Measurements from ENCODE around the gene GRAMD2B.

The GRAMD2B gene

GRCh38 chr5:126503602-126504104 is 80.4 kb downstream of the GRAMD2B start:
- Histone ChIP-seq H3K27ac (ENCODE audit: low read depth, low read length) (no peak overlapping the region), H3K9ac (ENCODE audit: low read length) (no peak overlapping the region), H3K9me3 (ENCODE audit: low read length) (no peaks in the 10 kb centered on the region), H3K36me3 (ENCODE audit: insufficient read depth, low read length) (no peaks in the 10 kb centered on the region), H3K27me3 (ENCODE audit: control insufficient read depth in 1 of 2, insufficient read depth in 2 of 2, low read length in 2 of 2) (no peaks in the 10 kb centered on the region), H3K4me3 (ENCODE audit: low read depth in 1 of 2, low read length in 2 of 2) (no peak overlapping the region), H3K4me1 (ENCODE audit: insufficient read depth, low read length) (no peaks in the 10 kb centered on the region)

GRCh38 chr5:126506079-126506478 is 82.9 kb downstream of the GRAMD2B start:
- no peak overlapping the region for H3K9ac ChIP-seq (ENCODE audit: low read length)
- no peaks in the 10 kb centered on the region for H3K9me3 ChIP-seq (ENCODE audit: low read length)
- H3K4me3 ChIP-seq (ENCODE audit: low read depth in 1 of 2, low read length in 2 of 2): no peak overlapping the region
- no peaks in the 10 kb centered on the region for H3K4me1 ChIP-seq (ENCODE audit: insufficient read depth, low read length)
- H3K27ac ChIP-seq (ENCODE audit: low read depth, low read length): no peak overlapping the region
- H3K27me3 ChIP-seq (ENCODE audit: control insufficient read depth in 1 of 2, insufficient read depth in 2 of 2, low read length in 2 of 2): no peaks in the 10 kb centered on the region
- H3K36me3 ChIP-seq (ENCODE audit: insufficient read depth, low read length): no peaks in the 10 kb centered on the region

GRCh38 chr5:126508251-126508961 is 85.2 kb downstream of the GRAMD2B start:
- no peaks in the 10 kb centered on the region for H3K4me1 ChIP-seq (ENCODE audit: insufficient read depth, low read length)
- peak overlapping the region; percentile 42 for H3K27ac ChIP-seq (ENCODE audit: low read depth, low read length)
- H3K4me3 ChIP-seq (ENCODE audit: low read depth in 1 of 2, low read length in 2 of 2): no peak overlapping the region
- no peak overlapping the region for H3K9ac ChIP-seq (ENCODE audit: low read length)
- H3K27me3 ChIP-seq (ENCODE audit: control insufficient read depth in 1 of 2, insufficient read depth in 2 of 2, low read length in 2 of 2): no peaks in the 10 kb centered on the region
- H3K9me3 ChIP-seq (ENCODE audit: low read length): no peaks in the 10 kb centered on the region
- no peaks in the 10 kb centered on the region for H3K36me3 ChIP-seq (ENCODE audit: insufficient read depth, low read length)

- H3K27me3 ChIP-seq (ENCODE audit: control insufficient read depth in 1 of 2, insufficient read depth in 2 of 2, low read length in 2 of 2): no peaks in the 10 kb centered on the region
- H3K4me1 ChIP-seq (ENCODE audit: insufficient read depth, low read length): no peaks in the 10 kb centered on the region
- H3K4me3 ChIP-seq (ENCODE audit: low read depth in 1 of 2, low read length in 2 of 2): no peak overlapping the region
- H3K9ac ChIP-seq (ENCODE audit: low read length): no peak overlapping the region
- no peak overlapping the region for H3K27ac ChIP-seq (ENCODE audit: low read depth, low read length)
- no peaks in the 10 kb centered on the region for H3K36me3 ChIP-seq (ENCODE audit: insufficient read depth, low read length)
- H3K9me3 ChIP-seq (ENCODE audit: low read length): no peaks in the 10 kb centered on the region
These were observed 85.7 kb downstream of the GRAMD2B start for GRCh38 chr5:126508962-126509279.

GRCh38 chr5:126509339-126509738 is 86.1 kb downstream of the GRAMD2B start:
- Histone ChIP-seq H3K9me3 (ENCODE audit: low read length) (no peaks in the 10 kb centered on the region), H3K27ac (ENCODE audit: low read depth, low read length) (no peak overlapping the region)

GRCh38 chr5:126511961-126512360 is 88.8 kb downstream of the GRAMD2B start:
- H3K4me3 ChIP-seq (ENCODE audit: low read depth in 1 of 2, low read length in 2 of 2): no peak overlapping the region
- H3K27me3 ChIP-seq (ENCODE audit: control insufficient read depth in 1 of 2, insufficient read depth in 2 of 2, low read length in 2 of 2): no peaks in the 10 kb centered on the region
- H3K9me3 ChIP-seq (ENCODE audit: low read length): no peaks in the 10 kb centered on the region
- no peaks in the 10 kb centered on the region for H3K36me3 ChIP-seq (ENCODE audit: insufficient read depth, low read length)
- H3K9ac ChIP-seq (ENCODE audit: low read length): no peak overlapping the region
- no peak overlapping the region for H3K27ac ChIP-seq (ENCODE audit: low read depth, low read length)
- H3K4me1 ChIP-seq (ENCODE audit: insufficient read depth, low read length): peaks cover 15% of the 10 kb centered on the region

More at GRCh38 chr5:126509339-126509738, 86.1 kb downstream of the GRAMD2B start:
- Histone ChIP-seq H3K4me1 (ENCODE audit: insufficient read depth, low read length) (peaks cover 3% of the 10 kb centered on the region), H3K36me3 (ENCODE audit: insufficient read depth, low read length) (no peaks in the 10 kb centered on the region), H3K9ac (ENCODE audit: low read length) (no peak overlapping the region), H3K4me3 (ENCODE audit: low read depth in 1 of 2, low read length in 2 of 2) (no peak overlapping the region), H3K27me3 (ENCODE audit: control insufficient read depth in 1 of 2, insufficient read depth in 2 of 2, low read length in 2 of 2) (no peaks in the 10 kb centered on the region)

- no peaks in the 10 kb centered on the region for H3K9me3 ChIP-seq (ENCODE audit: low read length)
- no peaks in the 10 kb centered on the region for H3K27me3 ChIP-seq (ENCODE audit: control insufficient read depth in 1 of 2, insufficient read depth in 2 of 2, low read length in 2 of 2)
- no peak overlapping the region for H3K27ac ChIP-seq (ENCODE audit: low read depth, low read length)
- H3K4me1 ChIP-seq (ENCODE audit: insufficient read depth, low read length): peaks cover 15% of the 10 kb centered on the region
- H3K4me3 ChIP-seq (ENCODE audit: low read depth in 1 of 2, low read length in 2 of 2): no peak overlapping the region
- no peaks in the 10 kb centered on the region for H3K36me3 ChIP-seq (ENCODE audit: insufficient read depth, low read length)
- H3K9ac ChIP-seq (ENCODE audit: low read length): no peak overlapping the region
These were observed 89.2 kb downstream of the GRAMD2B start for GRCh38 chr5:126512451-126512850.

- no peak overlapping the region for H3K27ac ChIP-seq (ENCODE audit: low read depth, low read length)
- H3K9me3 ChIP-seq (ENCODE audit: low read length): no peaks in the 10 kb centered on the region
- H3K4me1 ChIP-seq (ENCODE audit: insufficient read depth, low read length): peaks cover 15% of the 10 kb centered on the region
- H3K27me3 ChIP-seq (ENCODE audit: control insufficient read depth in 1 of 2, insufficient read depth in 2 of 2, low read length in 2 of 2): no peaks in the 10 kb centered on the region
- no peaks in the 10 kb centered on the region for H3K36me3 ChIP-seq (ENCODE audit: insufficient read depth, low read length)
- H3K4me3 ChIP-seq (ENCODE audit: low read depth in 1 of 2, low read length in 2 of 2): no peak overlapping the region
- H3K9ac ChIP-seq (ENCODE audit: low read length): no peak overlapping the region
These were observed 90.1 kb downstream of the GRAMD2B start for GRCh38 chr5:126513302-126513701.

- no peak overlapping the region for H3K4me3 ChIP-seq (ENCODE audit: low read depth in 1 of 2, low read length in 2 of 2)
- no peak overlapping the region for H3K27ac ChIP-seq (ENCODE audit: low read depth, low read length)
- no peaks in the 10 kb centered on the region for H3K36me3 ChIP-seq (ENCODE audit: insufficient read depth, low read length)
- H3K27me3 ChIP-seq (ENCODE audit: control insufficient read depth in 1 of 2, insufficient read depth in 2 of 2, low read length in 2 of 2): no peaks in the 10 kb centered on the region
- no peaks in the 10 kb centered on the region for H3K9me3 ChIP-seq (ENCODE audit: low read length)
- no peak overlapping the region for H3K9ac ChIP-seq (ENCODE audit: low read length)
- peaks cover 15% of the 10 kb centered on the region for H3K4me1 ChIP-seq (ENCODE audit: insufficient read depth, low read length)
These were observed 90.5 kb downstream of the GRAMD2B start for GRCh38 chr5:126513703-126514102.

GRCh38 chr5:126514131-126514557 is 90.9 kb downstream of the GRAMD2B start:
- H3K9me3 ChIP-seq (ENCODE audit: low read length): no peaks in the 10 kb centered on the region
- no peak overlapping the region for H3K9ac ChIP-seq (ENCODE audit: low read length)
- no peaks in the 10 kb centered on the region for H3K27me3 ChIP-seq (ENCODE audit: control insufficient read depth in 1 of 2, insufficient read depth in 2 of 2, low read length in 2 of 2)
- peaks cover 15% of the 10 kb centered on the region for H3K4me1 ChIP-seq (ENCODE audit: insufficient read depth, low read length)
- no peak overlapping the region for H3K4me3 ChIP-seq (ENCODE audit: low read depth in 1 of 2, low read length in 2 of 2)
- H3K36me3 ChIP-seq (ENCODE audit: insufficient read depth, low read length): no peaks in the 10 kb centered on the region
- H3K27ac ChIP-seq (ENCODE audit: low read depth, low read length): no peak overlapping the region

- H3K9me3 ChIP-seq (ENCODE audit: low read length): no peaks in the 10 kb centered on the region
- H3K36me3 ChIP-seq (ENCODE audit: insufficient read depth, low read length): no peaks in the 10 kb centered on the region
- no peak overlapping the region for H3K9ac ChIP-seq (ENCODE audit: low read length)
- H3K4me1 ChIP-seq (ENCODE audit: insufficient read depth, low read length): peaks cover 19% of the 10 kb centered on the region
- no peak overlapping the region for H3K27ac ChIP-seq (ENCODE audit: low read depth, low read length)
- H3K27me3 ChIP-seq (ENCODE audit: control insufficient read depth in 1 of 2, insufficient read depth in 2 of 2, low read length in 2 of 2): no peaks in the 10 kb centered on the region
- no peak overlapping the region for H3K4me3 ChIP-seq (ENCODE audit: low read depth in 1 of 2, low read length in 2 of 2)
These were observed 91.4 kb downstream of the GRAMD2B start for GRCh38 chr5:126514558-126515141.

- Histone ChIP-seq H3K4me3 (ENCODE audit: low read depth in 1 of 2, low read length in 2 of 2) (no peak overlapping the region), H3K4me1 (ENCODE audit: insufficient read depth, low read length) (peaks cover 26% of the 10 kb centered on the region), H3K27me3 (ENCODE audit: control insufficient read depth in 1 of 2, insufficient read depth in 2 of 2, low read length in 2 of 2) (no peaks in the 10 kb centered on the region), H3K27ac (ENCODE audit: low read depth, low read length) (no peak overlapping the region), H3K9me3 (ENCODE audit: low read length) (no peaks in the 10 kb centered on the region), H3K36me3 (ENCODE audit: insufficient read depth, low read length) (no peaks in the 10 kb centered on the region), H3K9ac (ENCODE audit: low read length) (no peak overlapping the region)
These were observed 92.1 kb downstream of the GRAMD2B start for GRCh38 chr5:126515337-126515736.
